Measurements from ENCODE around the gene ARHGAP6.

GRCh38 chrX:11244636-11245035 lies 421.1 kb downstream of the ARHGAP6 start:
- TF ChIP-seq CTCF (IDR thresholded peaks at IDR 0.05) = no peak
- no peak for TF ChIP-seq POLR2A (IDR thresholded peaks at IDR 0.05)

Data from Peyer's patch (tissue), 4 donors.